ENCODE results near the gene APOA4. TPM values are rescaled to one million over a fixed set of nuclear protein-coding genes. Genes with fewer than 3 reads are reported as not detected.

The APOA4 gene
- total and polyA plus RNA-seq, 2 of the 13 experiments (the other 11 are each of a cell fraction or from before 2014, with no cell fraction given): 3.8 to 7.2 TPM

- CTCF ChIA-PET (ENCODE audit: low intra/inter-chr PET ratio, low total read pairs): no interaction called here
- BruUV-seq (replicated peaks): no TSS peak
- Histone ChIP-seq H3K27ac (ENCODE audit: extremely low read length, insufficient read depth, low read length) (no peak overlapping the region), H3K4me1 (ENCODE audit: insufficient read depth, low read length) (no peaks in the 10 kb centered on the region), H3K9ac (ENCODE audit: insufficient read depth, low read depth, low read length) (no peak overlapping the region), H3K36me3 (replicated peaks in 1 of 2; ENCODE audit: control insufficient read depth in 1 of 2, insufficient read depth in 2 of 2, low read length in 2 of 2) (peaks cover 21 to 72% of the 10 kb centered on the region in 2 experiments), H4K20me1 (ENCODE audit: insufficient read depth, low read length) (no peaks in the 10 kb centered on the region), H3K9me3 (ENCODE audit: low read length) (no peaks in the 10 kb centered on the region), H3K27me3 (ENCODE audit: control insufficient read depth in 1 of 2, insufficient read depth in 2 of 2, low read length in 2 of 2) (no peaks in the 10 kb centered on the region), H3K4me3 (replicated peaks in 1 of 3; ENCODE audit: insufficient read depth in 1 of 3, low read depth in 2 of 3, low read length in 3 of 3) (no peak overlapping the region), H3K79me2 (ENCODE audit: insufficient read depth, low read length) (no peaks in the 10 kb centered on the region), H3K4me2 (ENCODE audit: low read depth, low read length) (no peak overlapping the region), H2AFZ (ENCODE audit: low read length) (no peak overlapping the region)
- WGBS (ENCODE audit: low lambda C conversion rate): 95% methylated on average over 1 of the region's 1 CpG
- no peak for DNase-seq (ENCODE audit: low spot score)
- POLR2A ChIA-PET: no interaction called here
- intact Hi-C loops (cut with micrococcal nuclease; ENCODE audit: unreplicated experiment): no loop called here
- no peak for FAIRE-seq
- no peak for ATAC-seq
- no peak for TF ChIP-seq ZIK1 (CRISPR knock-in tag; IDR thresholded peaks at IDR 0.05; ENCODE audit: borderline replicate concordance, low read depth)
- TF ChIP-seq HIC2 (CRISPR knock-in tag; IDR thresholded peaks at IDR 0.05; ENCODE audit: low read depth): no peak
- TF ChIP-seq HDAC6 (IDR thresholded peaks at IDR 0.05; ENCODE audit: low read depth, low read length): no peak
- TF ChIP-seq, protein P1, sequence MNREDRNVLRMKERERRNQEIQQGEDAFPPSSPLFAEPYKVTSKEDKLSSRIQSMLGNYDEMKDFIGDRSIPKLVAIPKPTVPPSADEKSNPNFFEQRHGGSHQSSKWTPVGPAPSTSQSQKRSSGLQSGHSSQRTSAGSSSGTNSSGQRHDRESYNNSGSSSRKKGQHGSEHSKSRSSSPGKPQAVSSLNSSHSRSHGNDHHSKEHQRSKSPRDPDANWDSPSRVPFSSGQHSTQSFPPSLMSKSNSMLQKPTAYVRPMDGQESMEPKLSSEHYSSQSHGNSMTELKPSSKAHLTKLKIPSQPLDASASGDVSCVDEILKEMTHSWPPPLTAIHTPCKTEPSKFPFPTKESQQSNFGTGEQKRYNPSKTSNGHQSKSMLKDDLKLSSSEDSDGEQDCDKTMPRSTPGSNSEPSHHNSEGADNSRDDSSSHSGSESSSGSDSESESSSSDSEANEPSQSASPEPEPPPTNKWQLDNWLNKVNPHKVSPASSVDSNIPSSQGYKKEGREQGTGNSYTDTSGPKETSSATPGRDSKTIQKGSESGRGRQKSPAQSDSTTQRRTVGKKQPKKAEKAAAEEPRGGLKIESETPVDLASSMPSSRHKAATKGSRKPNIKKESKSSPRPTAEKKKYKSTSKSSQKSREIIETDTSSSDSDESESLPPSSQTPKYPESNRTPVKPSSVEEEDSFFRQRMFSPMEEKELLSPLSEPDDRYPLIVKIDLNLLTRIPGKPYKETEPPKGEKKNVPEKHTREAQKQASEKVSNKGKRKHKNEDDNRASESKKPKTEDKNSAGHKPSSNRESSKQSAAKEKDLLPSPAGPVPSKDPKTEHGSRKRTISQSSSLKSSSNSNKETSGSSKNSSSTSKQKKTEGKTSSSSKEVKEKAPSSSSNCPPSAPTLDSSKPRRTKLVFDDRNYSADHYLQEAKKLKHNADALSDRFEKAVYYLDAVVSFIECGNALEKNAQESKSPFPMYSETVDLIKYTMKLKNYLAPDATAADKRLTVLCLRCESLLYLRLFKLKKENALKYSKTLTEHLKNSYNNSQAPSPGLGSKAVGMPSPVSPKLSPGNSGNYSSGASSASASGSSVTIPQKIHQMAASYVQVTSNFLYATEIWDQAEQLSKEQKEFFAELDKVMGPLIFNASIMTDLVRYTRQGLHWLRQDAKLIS (CRISPR knock-in tag; IDR thresholded peaks at IDR 0.05): no peak
- TF ChIP-seq ZNF777 (CRISPR knock-in tag; IDR thresholded peaks at IDR 0.05): no peak
- TF ChIP-seq NCOA2 (CRISPR knock-in tag; IDR thresholded peaks at IDR 0.05): no peak
- TF ChIP-seq PHB2 (IDR thresholded peaks at IDR 0.05; ENCODE audit: partially characterized antibody): no peak
- TF ChIP-seq ZNF597 (CRISPR knock-in tag; IDR thresholded peaks at IDR 0.05): no peak
- no peak for TF ChIP-seq ZNF331 (CRISPR knock-in tag; IDR thresholded peaks at IDR 0.05)
- no peak for TF ChIP-seq ZBTB49 (CRISPR knock-in tag; IDR thresholded peaks at IDR 0.05; ENCODE audit: borderline replicate concordance)
- TF ChIP-seq ZNF781 (CRISPR knock-in tag; IDR thresholded peaks at IDR 0.05; ENCODE audit: borderline replicate concordance, not compliant biosample characterization): no peak
- no peak for TF ChIP-seq MTERF4 (CRISPR knock-in tag; IDR thresholded peaks at IDR 0.05)
- TF ChIP-seq ZNF883 (CRISPR knock-in tag; IDR thresholded peaks at IDR 0.05; ENCODE audit: not compliant biosample characterization): no peak
- in situ Hi-C loops (cut with HindIII; ENCODE audit: extremely low pct_ligation_motif_present, low pct_unique_long_range_greater_than_20kb): no loop called here
These were observed 38.4 kb upstream of the APOA4 start for GRCh38 chr11:116861539-116861938.

Measured in HepG2 (cell line).